Hematopoietic multipotent progenitor cell treated with erythropoietin and hydrocortisone succinate and interleukin-3 and kit ligand, for 4 days (in vitro differentiated cells): Measurements from ENCODE around the gene SPTB.
A peak's percentile ranks its signal among the peaks of the same experiment; 100 is the strongest.

Experiments used
- DNase-seq: peaks from one replicate; pipeline ENCODE4 v3.0.0-alpha.2; 2015

SPTB gene

DNA sequence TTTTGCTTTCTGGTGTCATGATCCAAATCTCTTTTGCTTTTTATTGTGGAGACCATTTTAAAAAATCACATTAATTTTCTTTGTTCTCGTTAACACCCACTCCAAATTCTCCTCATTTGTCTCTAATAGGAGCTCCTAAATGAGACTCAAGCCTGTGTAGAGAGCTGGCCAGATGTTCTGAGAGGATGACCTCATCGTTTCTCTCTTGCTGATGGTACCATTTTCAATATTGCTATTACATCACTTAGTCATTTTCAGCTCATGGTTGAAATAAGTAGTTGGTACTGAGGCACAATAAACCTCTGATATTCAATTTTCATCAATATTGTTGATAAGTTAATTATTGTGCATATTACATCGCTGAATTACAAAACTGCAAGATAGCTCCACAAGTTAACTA is 31.5 kb downstream of the SPTB start:
- no peak for DNase-seq

DNA sequence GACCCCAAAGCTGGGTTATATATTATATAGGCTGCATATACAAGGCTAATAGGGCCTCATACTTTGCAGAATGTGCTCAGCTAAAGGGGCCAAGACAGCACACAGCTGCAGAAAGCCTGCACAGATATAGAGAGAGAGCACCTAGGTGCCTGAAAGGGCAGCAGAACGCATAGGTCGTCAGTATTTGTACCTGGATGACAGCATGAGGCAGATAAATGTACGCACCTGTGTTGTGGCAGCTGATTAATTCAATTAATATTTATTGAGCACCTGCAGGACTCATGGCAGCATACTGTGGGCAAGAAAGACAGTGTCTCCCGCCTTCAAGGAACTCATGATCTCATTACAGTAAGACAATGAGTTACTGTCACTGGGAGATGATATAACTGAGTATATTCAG is 33.4 kb downstream of the SPTB start:
- DNase-seq = no peak

DNA sequence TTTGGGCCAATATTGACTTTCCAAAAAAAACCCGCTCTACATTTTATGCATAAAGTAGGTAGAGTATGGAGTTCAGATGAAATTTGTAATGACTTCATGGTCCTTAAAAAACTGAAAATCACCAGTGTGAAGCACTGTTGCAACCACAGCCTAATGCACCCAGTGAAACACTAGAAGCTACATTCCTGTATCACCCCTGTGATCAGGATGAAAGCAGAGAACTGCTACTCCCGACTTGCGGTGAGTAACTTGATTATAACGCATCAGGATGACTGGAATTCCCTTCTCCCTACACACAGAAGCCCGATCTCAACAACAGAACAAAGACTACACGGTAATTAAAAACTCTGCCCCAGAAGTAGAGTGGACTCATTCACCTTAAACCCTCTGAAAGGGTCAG is 33.8 kb downstream of the SPTB start:
- no peak for DNase-seq

DNA sequence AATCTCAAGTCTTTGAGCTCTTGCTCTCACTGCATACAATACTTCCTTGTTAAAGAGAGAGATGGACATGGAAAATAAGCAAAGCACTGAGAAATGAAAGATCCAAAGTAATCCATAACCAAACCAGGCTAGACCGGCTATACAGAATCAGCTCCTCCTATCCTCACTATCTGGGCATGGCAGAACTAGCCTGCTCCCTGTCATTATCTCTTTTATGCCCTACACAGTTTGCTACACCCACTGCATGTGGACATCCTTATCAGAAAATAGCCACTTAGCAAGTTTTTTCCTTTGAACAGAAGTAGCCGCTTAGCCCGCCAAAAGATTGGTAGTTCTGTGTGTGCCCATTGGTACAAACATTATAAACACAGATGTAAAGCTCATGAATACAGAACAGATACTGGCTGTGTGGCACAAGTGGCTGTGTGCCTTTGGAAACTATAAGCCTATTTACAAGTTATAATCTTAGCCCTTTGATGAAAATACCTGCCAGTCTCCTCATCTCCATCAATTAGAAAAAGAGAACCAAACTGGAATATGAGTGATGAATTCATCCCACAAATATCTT is 34.7 kb downstream of the SPTB start:
- peak; percentile 95 for DNase-seq

DNA sequence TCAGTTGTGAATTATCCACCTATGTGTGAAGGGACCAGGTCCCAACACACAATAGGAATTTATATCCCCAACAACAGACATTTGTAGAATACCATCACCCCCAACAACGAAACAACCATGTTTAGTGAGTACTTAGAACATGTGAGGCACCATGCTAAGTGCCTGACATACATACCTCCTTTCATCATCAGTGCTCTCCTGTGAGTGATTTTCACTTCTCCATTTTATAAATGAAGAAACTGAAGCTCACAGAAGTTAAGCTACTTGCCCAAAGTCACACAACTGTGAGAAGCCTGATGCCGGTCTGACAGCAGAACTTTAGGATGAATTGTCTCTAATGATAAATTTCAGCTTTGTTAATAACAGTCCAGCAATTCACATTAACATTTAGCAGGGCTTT is 35.4 kb downstream of the SPTB start:
- peak; percentile 18 for DNase-seq

DNA sequence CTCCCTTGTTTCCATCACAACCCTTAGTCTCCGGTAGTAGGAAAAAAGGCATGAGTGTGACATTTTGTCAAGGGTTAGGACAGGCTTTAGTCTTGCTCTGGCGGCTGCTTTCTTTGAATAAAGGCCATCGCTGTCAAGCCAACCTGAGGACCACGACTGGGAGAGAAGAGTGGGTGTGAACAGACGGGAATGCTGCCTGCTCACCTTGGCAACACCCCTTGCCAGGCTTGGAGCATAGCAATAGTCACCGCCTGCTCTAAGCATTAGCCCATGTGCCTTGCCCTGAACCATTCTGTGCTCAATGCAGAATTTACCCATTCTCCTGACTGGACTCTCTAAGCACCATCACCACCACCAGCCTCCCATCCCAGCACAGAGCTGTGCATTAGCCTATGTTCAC is 36.2 kb downstream of the SPTB start:
- DNase-seq = no peak

DNA sequence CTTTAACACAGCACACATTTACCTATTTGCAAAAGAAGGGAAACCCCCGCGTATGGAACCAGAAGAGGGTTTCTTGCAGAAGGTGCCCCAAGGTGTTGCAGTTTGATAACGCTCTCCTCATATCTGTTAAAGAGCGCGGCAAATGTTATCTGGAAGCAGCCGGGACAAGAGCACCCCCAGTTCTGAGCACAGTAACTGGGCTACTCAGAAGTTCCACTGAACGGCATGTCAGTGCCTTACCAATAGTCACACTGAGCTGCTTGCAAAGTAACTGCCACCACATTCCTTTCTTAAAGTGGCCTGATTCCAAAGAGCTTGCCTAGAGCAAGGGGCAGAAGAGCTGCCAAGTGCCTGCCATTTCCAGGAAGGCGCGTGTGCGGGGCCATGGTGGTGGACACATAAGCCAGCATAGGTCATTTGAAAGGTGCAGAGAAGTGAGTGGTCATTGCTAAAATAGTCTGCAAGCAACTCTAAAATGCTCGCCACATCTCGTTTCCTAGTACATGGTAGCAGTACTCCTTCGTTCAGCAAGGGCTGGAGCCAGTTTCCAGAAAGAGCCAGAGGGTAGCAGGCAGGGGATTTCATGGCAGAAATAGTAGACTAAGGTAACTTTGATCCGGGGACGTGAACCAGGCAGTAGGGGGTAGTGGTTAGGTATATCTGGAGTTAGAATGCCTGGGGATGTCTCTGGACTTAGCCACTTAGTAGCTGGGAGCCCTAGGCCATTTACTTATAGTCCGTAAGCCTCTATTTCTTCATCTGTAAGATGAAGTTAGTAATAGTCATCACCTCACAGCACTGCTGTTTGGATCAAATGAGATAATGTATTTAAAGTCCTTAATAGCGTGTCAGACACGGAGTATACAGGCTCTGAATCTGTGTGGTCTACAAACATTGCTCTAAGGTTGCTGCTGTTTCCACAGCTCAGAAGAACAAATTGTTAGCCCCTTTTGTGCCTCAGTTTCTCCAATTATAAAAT is 37.6 kb downstream of the SPTB start:
- DNase-seq = peak; percentile 90

DNA sequence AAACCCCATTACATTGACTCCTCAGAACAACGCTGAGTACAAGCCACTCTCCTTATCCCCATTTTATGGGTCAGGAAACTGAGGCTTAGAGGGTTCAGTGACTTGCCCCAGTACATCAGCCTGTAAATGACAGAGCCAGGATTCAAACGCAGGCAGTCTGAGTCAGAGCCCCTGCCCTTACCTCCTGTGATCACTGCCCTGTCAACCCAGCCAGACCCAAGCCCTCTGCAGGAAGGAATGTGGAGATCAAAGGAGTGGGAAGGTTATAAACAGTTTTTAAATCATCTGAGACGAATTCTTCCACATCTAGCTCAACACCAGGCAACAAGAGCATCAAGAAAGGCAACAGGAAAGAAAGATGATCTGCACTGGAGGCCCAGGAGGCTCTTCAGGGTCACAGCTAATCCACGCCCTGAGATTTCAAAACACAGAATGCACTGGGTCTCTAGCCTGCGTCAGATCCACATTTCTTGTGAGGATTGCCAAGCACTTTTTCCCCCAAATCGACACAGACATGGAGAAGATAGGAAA is 38.5 kb downstream of the SPTB start:
- DNase-seq = peak; percentile 35

DNA sequence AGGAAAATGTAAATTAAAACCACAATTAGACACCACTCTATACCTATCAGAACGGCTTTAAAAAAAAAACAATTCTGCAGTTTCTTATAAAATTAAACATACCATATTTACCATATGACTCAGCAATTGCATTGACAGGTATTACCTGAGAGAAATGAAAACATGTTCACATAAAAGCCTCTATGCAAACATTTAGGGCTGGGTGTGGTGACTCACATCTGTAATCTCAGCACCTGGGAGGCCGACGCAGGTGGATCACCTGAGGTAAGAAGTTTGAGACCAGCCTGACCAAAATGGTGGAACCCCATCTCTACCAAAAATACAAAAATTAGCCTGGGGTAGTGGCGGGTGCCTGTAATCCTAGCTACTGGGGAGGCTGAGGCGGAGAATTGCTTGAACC is 41.1 kb downstream of the SPTB start:
- DNase-seq = no peak

DNA sequence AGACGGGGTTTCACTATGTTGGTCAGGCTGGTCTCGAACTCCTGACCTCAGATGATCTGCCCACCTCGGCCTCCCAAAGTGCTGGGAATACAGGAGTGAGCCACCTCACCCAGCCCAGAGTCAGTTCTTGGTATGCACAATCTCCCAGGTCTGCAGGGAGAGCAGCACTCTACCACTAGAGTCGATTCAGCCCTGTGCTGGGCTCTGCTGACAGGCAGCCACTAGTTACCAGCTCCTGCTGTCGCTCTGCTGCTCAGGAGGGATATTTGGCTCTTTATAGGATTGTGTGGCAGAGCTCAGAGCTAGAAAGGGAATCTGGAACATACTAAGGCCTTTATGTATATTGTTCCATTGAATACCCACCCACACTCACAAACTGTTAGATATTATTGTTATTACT is 44.3 kb downstream of the SPTB start:
- no peak for DNase-seq

DNA sequence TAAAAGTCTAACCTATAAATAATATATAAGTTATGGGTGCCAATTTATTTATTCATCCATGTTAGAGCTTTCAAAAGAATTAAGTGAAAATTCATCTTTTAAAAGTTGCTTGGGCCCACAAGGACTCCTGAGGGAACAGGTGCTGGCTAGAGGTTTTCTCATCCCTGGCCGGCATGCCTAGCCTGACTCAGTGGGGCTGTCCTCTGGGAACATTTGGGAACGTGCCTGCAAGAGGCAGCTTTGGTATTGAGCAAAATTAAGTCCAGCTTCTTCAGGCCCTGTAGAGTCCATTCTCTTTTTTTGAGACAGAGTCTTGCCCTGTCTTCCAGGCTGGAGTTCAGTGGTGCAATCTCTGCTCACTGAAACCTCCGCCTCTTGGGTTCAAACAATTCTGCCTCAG is 44.7 kb downstream of the SPTB start:
- DNase-seq = no peak

DNA sequence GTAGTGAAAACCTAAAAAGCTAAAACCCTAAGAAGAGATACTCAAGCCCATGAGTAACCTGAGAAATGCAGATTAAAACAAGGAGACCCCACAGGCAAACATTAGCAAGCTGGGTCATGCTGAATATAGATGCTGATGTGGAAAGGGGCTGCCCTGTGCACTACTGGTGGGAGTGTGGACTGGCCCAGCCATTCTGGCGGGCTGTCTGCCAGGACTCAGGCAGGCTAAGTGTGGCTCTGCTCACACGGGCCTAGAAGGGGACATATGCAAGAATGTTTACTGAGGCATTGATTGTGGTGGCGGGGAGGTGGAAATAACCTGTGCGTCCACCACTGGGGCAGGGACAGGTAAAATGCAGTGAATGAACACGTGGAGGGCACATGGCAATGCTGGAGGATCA is 48.3 kb downstream of the SPTB start:
- DNase-seq = no peak

DNA sequence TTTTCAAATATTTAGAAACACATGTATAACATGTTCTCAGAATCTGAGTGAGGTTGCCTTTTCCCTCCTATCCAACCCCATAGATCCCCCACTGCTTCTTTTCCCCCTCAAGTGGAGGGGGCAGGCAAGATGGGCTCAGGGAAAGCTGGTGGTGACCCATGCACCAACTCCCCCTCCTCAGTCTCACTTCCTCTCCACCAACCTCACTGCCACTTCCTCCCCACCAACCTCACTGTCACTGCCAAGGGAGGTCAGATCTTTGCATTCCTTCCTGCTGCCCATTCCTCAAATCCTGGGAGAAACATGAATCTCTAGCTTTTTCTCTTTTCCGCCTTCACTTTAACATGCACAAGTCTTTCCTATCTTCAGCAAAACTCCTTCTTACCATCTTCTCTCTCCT is 48.7 kb downstream of the SPTB start:
- no peak for DNase-seq

DNA sequence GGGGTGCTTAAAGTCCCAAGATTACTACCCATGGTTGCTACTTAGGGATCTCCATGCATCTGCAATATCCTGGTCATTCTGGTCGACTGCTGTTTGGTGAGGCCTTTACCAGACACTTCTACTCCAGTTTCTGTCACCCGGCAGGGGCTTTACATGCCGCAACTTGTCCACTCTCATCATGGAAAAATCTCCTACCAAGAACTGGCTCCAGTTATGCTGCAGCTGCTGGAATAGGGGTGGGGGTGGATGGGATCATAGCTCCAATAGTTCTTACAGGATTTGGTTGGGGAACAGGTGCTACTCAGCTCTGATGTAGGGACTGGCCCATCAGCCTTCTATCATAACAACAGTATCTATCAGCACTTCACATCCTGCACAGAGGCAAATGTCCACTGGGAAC is 51.6 kb downstream of the SPTB start:
- no peak for DNase-seq

DNA sequence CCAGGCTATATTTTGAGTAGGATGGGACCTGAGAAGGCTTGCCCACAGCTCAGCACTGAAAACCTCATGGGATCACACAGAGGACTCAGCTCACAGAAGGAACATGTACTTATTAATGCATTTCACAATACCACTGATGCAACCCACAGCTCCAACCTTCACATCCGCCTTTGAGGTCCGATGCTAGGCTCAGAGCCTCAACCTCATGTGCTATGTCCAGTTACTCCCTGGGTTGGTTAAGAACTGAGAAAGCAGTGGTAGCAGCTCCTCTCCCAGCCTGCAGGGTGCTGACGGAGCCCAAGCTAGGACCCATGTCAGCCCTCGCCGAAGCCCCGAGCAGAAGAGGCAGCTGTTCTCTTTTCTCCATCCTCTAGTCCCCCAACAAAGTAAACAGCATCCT is 52.9 kb downstream of the SPTB start:
- peak; percentile 13 for DNase-seq

DNA sequence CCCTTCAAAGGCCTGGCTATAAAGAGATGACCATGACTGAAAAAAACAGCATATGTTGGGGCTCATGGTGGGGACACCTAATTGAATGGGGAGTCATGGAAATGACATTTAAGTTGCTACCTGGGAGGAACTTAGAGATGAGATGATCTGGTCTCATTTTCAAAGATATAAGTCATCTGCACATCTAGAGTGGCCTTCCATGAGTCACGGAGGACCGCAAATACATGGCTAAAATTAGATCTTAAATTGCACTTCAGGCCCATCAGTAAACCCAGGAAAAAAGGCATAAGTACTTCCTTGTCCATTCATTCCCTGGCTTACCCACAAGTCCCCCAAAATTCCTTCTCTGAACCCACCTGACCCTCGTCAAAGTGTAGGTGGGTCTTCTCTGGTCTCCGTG is 53.4 kb downstream of the SPTB start:
- DNase-seq = no peak

DNA sequence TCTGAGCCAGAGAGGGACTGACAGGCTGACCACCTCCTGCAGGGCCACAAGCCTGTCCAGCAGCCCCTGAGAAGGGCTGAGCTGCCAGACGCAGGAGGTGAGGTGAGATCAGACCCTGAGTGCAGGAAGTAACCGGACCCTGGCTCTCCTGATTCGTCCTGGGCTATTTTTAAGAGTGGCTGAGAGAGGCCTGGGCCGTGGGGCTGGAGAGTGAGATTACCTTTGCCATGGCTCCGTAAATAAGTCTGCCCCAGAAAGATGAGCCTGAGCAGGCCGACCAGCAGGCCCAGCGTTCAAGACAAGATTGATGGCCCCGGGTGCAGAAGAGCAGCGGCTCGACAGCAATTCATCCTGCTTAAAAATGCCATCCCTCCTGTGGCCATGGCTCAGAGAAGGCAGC is 54.2 kb downstream of the SPTB start:
- no peak for DNase-seq

DNA sequence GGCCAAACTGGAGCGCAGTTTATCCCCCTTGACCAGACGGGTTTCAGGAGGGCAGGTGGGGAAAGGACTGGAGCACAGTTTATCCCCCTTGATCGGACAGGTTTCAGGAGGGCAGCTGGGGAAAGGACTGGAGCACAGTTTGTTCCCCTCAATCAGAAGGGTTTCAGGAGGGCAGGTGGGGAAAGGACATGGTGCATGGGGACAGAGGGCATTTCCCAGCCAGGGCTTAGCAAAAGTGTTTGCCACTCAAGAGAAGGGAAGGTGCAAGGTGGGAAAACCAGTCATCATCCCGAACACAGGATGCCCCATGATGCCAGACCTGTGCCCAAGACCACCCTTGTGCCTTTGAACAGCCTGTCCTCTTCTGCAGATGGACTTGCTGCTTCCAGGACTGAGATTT is 54.7 kb downstream of the SPTB start:
- DNase-seq = no peak

DNA sequence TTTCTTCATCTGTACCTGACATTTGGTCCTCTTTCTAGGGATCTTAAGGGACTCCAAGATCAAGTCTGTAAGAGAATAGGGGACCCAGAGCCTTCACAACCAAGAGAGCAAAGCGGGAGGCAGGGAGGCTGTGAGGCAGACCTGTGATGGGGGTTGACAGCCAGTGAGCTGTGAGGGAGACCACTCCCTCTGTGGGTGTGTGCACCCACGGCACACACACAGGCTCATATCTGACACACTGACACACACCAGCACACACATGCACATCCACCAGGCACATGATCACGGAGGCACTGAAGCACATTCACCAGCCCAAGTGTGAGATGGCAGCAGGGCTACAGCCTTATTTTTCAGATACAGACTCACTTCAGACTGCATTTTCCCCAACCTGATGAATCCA is 55.2 kb downstream of the SPTB start:
- DNase-seq = peak; percentile 28

DNA sequence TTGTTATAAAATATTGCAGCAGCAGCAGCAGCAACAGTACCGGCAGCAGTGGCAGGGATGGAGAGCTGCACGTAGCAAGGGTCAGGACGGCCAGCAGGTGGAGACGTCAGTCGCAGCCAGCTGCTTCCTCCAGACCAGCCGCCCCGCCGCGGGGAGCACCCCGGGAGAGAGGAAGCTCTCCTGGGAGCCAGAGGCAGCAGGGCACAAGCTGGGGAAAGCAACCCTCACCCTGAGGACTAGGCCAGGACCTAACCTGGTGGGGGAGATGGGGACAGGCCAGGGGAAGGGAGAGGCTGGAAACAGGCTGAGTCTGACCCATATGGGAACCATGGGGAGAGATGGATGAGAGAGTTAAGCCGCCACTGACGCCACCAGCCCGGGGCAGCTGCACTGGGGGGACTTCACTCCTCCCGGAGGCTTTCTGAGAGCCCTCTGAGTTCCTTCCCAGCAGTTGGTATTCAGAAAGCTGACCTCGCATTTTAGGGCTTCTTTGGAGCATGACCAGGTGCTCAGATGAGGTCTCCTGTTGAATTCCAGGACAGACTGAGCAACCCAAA is 56.3 kb downstream of the SPTB start:
- DNase-seq = peak; percentile 88

DNA sequence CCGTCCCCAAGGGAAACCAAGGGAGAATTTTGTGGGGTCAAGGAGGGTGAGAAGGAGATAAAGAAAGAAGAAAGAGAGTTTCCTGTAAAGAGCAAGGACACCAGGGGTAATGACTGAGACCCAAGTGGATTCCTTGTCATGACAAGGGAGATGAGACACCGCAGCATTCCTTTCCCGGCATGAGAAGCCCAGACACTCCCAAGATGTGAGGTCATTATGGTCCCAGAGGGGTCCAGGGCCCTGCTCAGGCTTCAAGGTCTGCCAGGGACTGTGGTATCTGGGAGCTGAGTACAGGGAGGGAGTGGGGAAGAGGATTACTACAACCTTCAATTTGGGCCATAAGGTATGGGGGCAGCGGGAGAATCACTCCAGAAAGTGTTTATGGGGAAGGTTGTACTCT is 58.1 kb downstream of the SPTB start:
- DNase-seq = no peak

DNA sequence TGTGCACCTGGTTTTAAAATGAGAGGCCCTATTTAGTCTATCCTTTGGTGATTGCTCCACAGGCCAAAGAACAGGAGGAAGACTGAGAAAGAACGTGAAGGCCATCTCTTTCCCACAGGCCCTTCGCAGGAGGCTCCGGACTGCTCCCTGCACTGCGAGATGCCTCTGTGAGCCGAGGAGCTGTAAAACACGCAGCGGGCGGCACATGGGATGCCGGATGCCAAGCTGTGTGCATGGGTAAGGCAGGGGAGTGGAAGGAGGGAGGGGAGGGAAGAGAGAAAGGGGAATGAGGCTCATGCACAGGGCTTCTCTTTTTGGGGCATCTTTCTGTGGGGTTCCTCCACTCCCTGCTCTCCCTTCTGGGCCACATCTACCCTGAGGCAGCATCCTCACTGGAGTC is 61.6 kb downstream of the SPTB start:
- DNase-seq = no peak

DNA sequence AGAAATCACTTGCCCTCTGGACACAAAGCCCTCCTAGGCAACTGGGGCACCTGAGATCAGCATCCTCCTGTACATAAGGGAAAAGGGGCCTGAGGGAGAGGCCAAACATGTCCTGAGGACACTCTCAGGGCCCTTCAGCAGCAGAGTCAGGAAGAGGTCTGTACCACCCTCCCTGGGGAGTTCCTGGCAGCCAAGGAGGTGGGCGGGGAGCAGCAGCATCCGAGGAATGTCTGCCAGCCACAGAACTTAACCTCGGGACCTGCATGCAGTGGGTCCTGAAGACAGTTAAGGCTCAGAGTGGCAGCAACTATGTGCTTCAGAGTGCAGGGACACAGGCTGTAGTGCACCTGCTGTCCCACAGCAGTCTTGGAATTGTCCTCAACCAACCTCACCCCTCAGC is 62.1 kb downstream of the SPTB start:
- DNase-seq = no peak

DNA sequence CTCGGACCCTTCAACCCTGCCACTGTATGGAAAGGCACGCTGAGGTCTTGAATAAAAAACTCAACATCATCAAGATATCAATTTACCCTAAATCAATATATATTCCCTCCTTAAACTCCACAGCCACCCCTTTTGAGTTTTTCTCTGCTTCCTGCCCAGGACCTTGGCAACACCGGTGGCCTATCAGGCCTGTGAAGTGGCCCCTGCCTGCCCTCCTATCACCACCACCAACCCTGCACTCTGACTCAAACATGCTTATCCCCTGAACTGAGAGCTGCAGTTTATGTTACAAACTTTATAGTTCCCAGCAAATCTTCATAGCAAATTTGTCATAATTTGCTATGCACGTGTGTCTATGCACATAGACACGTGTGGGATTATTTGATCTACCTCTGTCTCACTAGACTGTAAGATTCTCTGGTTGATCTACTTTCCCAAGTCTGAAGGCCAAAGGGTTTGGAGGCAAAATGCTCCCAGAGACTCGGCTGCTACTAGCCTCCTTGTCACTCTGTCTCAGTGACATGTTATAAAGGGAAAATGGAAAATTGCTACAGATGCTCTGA is 63.4 kb downstream of the SPTB start:
- DNase-seq = no peak
